ENCODE measurements around the gene HINFP. TPM values are rescaled to one million over a fixed set of nuclear protein-coding genes. Genes with fewer than 3 reads are reported as not detected.
A peak's percentile ranks its signal among the peaks of the same experiment; 100 is the strongest.

HINFP gene
- total and polyA plus RNA-seq, 9 of the 15 experiments (the other 6 are each of a cell fraction or from before 2014, with no cell fraction given) = 13.8 to 34.1 (median 22.5) TPM

DNA sequence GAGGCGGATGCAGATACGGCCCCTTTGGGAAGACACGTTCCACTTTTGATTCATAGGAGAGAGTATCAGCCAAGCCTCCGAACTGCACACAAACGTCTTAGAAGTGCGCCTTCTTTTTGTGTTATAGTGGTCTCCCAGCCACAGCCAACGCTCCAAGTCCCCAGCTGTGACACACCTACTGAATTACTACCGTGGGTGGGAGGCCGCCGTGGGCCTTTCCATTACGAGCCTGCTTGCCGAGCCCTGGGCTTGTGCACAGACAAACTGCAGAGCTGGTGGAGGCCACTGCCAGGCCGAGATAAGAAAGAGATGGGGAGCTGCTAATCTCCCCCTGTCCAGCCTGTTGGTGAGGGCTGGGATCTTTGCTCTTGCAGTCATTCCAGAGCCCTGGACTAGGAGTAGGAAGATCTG is 35.9 kb upstream of the HINFP start (continued):
- TF ChIP-seq, protein P1, sequence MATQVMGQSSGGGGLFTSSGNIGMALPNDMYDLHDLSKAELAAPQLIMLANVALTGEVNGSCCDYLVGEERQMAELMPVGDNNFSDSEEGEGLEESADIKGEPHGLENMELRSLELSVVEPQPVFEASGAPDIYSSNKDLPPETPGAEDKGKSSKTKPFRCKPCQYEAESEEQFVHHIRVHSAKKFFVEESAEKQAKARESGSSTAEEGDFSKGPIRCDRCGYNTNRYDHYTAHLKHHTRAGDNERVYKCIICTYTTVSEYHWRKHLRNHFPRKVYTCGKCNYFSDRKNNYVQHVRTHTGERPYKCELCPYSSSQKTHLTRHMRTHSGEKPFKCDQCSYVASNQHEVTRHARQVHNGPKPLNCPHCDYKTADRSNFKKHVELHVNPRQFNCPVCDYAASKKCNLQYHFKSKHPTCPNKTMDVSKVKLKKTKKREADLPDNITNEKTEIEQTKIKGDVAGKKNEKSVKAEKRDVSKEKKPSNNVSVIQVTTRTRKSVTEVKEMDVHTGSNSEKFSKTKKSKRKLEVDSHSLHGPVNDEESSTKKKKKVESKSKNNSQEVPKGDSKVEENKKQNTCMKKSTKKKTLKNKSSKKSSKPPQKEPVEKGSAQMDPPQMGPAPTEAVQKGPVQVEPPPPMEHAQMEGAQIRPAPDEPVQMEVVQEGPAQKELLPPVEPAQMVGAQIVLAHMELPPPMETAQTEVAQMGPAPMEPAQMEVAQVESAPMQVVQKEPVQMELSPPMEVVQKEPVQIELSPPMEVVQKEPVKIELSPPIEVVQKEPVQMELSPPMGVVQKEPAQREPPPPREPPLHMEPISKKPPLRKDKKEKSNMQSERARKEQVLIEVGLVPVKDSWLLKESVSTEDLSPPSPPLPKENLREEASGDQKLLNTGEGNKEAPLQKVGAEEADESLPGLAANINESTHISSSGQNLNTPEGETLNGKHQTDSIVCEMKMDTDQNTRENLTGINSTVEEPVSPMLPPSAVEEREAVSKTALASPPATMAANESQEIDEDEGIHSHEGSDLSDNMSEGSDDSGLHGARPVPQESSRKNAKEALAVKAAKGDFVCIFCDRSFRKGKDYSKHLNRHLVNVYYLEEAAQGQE (IDR thresholded peaks at IDR 0.05; ENCODE audit: borderline replicate concordance) = 0 out of 2 replicates have a peak, but pooled peaks have one; percentile 6
- TF ChIP-seq, protein P1 (CRISPR knock-in tag; IDR thresholded peaks at IDR 0.05; ENCODE audit: low read depth) = no peak
- TF ChIP-seq ZNF274 (IDR thresholded peaks at IDR 0.05; ENCODE audit: borderline replicate concordance, low read depth, low read length) (no peak), ZFP36 (IDR thresholded peaks at IDR 0.05; ENCODE audit: low read depth, low read length, partially characterized antibody) (no peak), RUNX1 (IDR thresholded peaks at IDR 0.05; ENCODE audit: low read depth) (no peak), ZNF280B (CRISPR knock-in tag; IDR thresholded peaks at IDR 0.05) (no peak), LEF1 (IDR thresholded peaks at IDR 0.05) (0 out of 2 replicates have a peak, but pooled peaks have one; percentile 46), BCOR (IDR thresholded peaks at IDR 0.05) (peak; percentile 55; the same call in 1 of the 2 replicates), GATAD2B (IDR thresholded peaks at IDR 0.05; ENCODE audit: borderline replicate concordance) (no peak), CHD2 (IDR thresholded peaks at IDR 0.05; ENCODE audit: low read depth, low read length) (no peak), MTF1 (CRISPR knock-in tag; IDR thresholded peaks at IDR 0.05; ENCODE audit: borderline replicate concordance) (no peak), SMC3 (conservative IDR thresholded peaks at IDR 0.05; ENCODE audit: insufficient read depth, low read depth, low read length) (no peak), ZNF717 (CRISPR knock-in tag; IDR thresholded peaks at IDR 0.05) (no peak), ZNF551 (CRISPR knock-in tag; IDR thresholded peaks at IDR 0.05) (no peak), ZSCAN29 (IDR thresholded peaks at IDR 0.05) (0 out of 2 replicates have a peak, but pooled peaks have one; percentile 2), CEBPB (tag; IDR thresholded peaks at IDR 0.05) (no peak), DIDO1 (tag; IDR thresholded peaks at IDR 0.05; ENCODE audit: low read depth) (no peak), SRSF1 (IDR thresholded peaks at IDR 0.05; ENCODE audit: low read depth, low read length) (no peak), ETV1 (tag; conservative IDR thresholded peaks at IDR 0.05; ENCODE audit: low read depth) (no peak), TAF15 (IDR thresholded peaks at IDR 0.05; ENCODE audit: low read depth, low read length) (no peak)
